Measurements from ENCODE around the gene BSPH1.

GRCh38 chr19:48033604-48034003, 41.6 kb upstream of the BSPH1 start:
- TF ChIP-seq CTCF (IDR thresholded peaks at IDR 0.05; ENCODE audit: extremely low read depth in 1 of 2, insufficient read depth in 1 of 2, low read depth in 1 of 2, low read length in 2 of 2): no peak
- no peak for TF ChIP-seq FOS (IDR thresholded peaks at IDR 0.05; ENCODE audit: borderline replicate concordance, insufficient read depth, low read length)
- no peak for TF ChIP-seq POLR2A (IDR thresholded peaks at IDR 0.05; ENCODE audit: low read depth, low read length)
- no peak for TF ChIP-seq EZH2 (IDR thresholded peaks at IDR 0.05; ENCODE audit: borderline replicate concordance, low read depth, low read length, severe bottlenecking)
- no peak for TF ChIP-seq MYC (IDR thresholded peaks at IDR 0.05; ENCODE audit: low read depth, low read length)
- TF ChIP-seq POLR2AphosphoS5 (IDR thresholded peaks at IDR 0.05; ENCODE audit: insufficient read depth, low read depth, low read length): no peak
- TF ChIP-seq JUN (IDR thresholded peaks at IDR 0.05; ENCODE audit: borderline replicate concordance, insufficient read depth, insufficient read length, low read depth): no peak
- TF ChIP-seq MAX (IDR thresholded peaks at IDR 0.05; ENCODE audit: insufficient read depth, insufficient read length): no peak
